ENCODE results near the gene SOX11. TPM values are rescaled to one million over a fixed set of nuclear protein-coding genes. Genes with fewer than 3 reads are reported as not detected.

SOX11 gene
- polyA plus RNA-seq, 3 donors, result not detected

- H3K27me3 ChIP-seq (ENCODE audit: control insufficient read depth in 2 of 2, insufficient read depth in 2 of 2, low read length in 2 of 2), result peaks cover 5 to 19% of the 10 kb centered on the region in 2 donors
- no peaks in the 10 kb centered on the region for H3K36me3 ChIP-seq (replicated peaks in 1 of 2; ENCODE audit: control insufficient read depth in 1 of 2, insufficient read depth in 2 of 2, low read length in 2 of 2)
- no peaks in the 10 kb centered on the region for H3K79me2 ChIP-seq (ENCODE audit: insufficient read depth, low read length)
- intact Hi-C loops (cut with micrococcal nuclease), result no loop called here
- H3K4me3 ChIP-seq (replicated peaks in 1 of 3; ENCODE audit: low read depth in 2 of 3, low read length in 3 of 3), result no peak overlapping the region
- H3K9me3 ChIP-seq (replicated peaks in 1 of 2; ENCODE audit: control insufficient read depth in 1 of 2, insufficient read depth in 1 of 2, low read length in 2 of 2), result no peaks in the 10 kb centered on the region
- Mint-ChIP-seq H3K36me3 (no peaks in the 10 kb centered on the region), H3K9me3 (peaks cover 0 to 7% (median 5%) of the 10 kb centered on the region in 7 donors), H3K27ac (no peak overlapping the region), H3K4me1 (no peaks in the 10 kb centered on the region), H3K4me3 (no peak overlapping the region), H3K27me3 (ENCODE audit: low read depth in 3 of 3) (peaks cover 12 to 19% (median 18%) of the 10 kb centered on the region in 3 donors)
- H3K9ac ChIP-seq (ENCODE audit: insufficient read depth, low read length, poor library complexity, severe bottlenecking), result no peak overlapping the region
- TF ChIP-seq CTCF (IDR thresholded peaks at IDR 0.05), result no peak
- no peak overlapping the region for H3K27ac ChIP-seq (ENCODE audit: low read depth in 1 of 2, low read length in 2 of 2)
- no peak overlapping the region for H2AFZ ChIP-seq (ENCODE audit: insufficient read depth, low read depth, low read length, poor library complexity, severe bottlenecking)
- H3K4me1 ChIP-seq (ENCODE audit: control insufficient read depth in 1 of 2, insufficient read depth in 2 of 2, low read length in 2 of 2), result no peaks in the 10 kb centered on the region
- no peak overlapping the region for H3K4me2 ChIP-seq (replicated peaks; ENCODE audit: extremely low read depth, low read length, poor library complexity, severe bottlenecking)
- 80% methylated on average over 1 of the region's 9 CpGs for WGBS (ENCODE audit: insufficient coverage)
- no peaks in the 10 kb centered on the region for H4K20me1 ChIP-seq (ENCODE audit: insufficient read depth, low read length)
- DNase-seq, result no peak
Measured at GRCh38 chr2:5685225-5685624, 7.0 kb upstream of the SOX11 start.

- Histone ChIP-seq H3K27ac (ENCODE audit: low read depth in 1 of 2, low read length in 2 of 2) (no peak overlapping the region), H3K4me1 (ENCODE audit: control insufficient read depth in 1 of 2, insufficient read depth in 2 of 2, low read length in 2 of 2) (no peaks in the 10 kb centered on the region), H3K9me3 (replicated peaks in 1 of 2; ENCODE audit: control insufficient read depth in 1 of 2, insufficient read depth in 1 of 2, low read length in 2 of 2) (peaks cover 0 to 4% of the 10 kb centered on the region in 2 donors), H3K27me3 (ENCODE audit: control insufficient read depth in 2 of 2, insufficient read depth in 2 of 2, low read length in 2 of 2) (peaks cover 12 to 28% of the 10 kb centered on the region in 2 donors), H3K79me2 (ENCODE audit: insufficient read depth, low read length) (no peaks in the 10 kb centered on the region), H2AFZ (ENCODE audit: insufficient read depth, low read depth, low read length, poor library complexity, severe bottlenecking) (no peak overlapping the region), H4K20me1 (ENCODE audit: insufficient read depth, low read length) (no peaks in the 10 kb centered on the region), H3K9ac (ENCODE audit: insufficient read depth, low read length, poor library complexity, severe bottlenecking) (no peak overlapping the region), H3K4me3 (replicated peaks in 1 of 3; ENCODE audit: low read depth in 2 of 3, low read length in 3 of 3) (no peak overlapping the region), H3K4me2 (replicated peaks; ENCODE audit: extremely low read depth, low read length, poor library complexity, severe bottlenecking) (no peak overlapping the region), H3K36me3 (replicated peaks in 1 of 2; ENCODE audit: control insufficient read depth in 1 of 2, insufficient read depth in 2 of 2, low read length in 2 of 2) (no peaks in the 10 kb centered on the region)
- H3K27me3 Mint-ChIP-seq (ENCODE audit: low read depth in 3 of 3), result peaks cover 21 to 28% (median 27%) of the 10 kb centered on the region in 3 donors
- WGBS (ENCODE audit: insufficient coverage), result 0% methylated on average over 1 of the region's 1 CpG
- no peaks in the 10 kb centered on the region for H3K4me1 Mint-ChIP-seq
- H3K9me3 Mint-ChIP-seq, result peaks cover 0 to 13% (median 6%) of the 10 kb centered on the region in 7 donors
- intact Hi-C loops (cut with micrococcal nuclease), result no loop called here
- no peaks in the 10 kb centered on the region for H3K36me3 Mint-ChIP-seq
- DNase-seq, result no peak
- H3K4me3 Mint-ChIP-seq, result no peak overlapping the region
- TF ChIP-seq CTCF (IDR thresholded peaks at IDR 0.05), result no peak
- H3K27ac Mint-ChIP-seq, result no peak overlapping the region
Measured at GRCh38 chr2:5686068-5686467, 6.1 kb upstream of the SOX11 start.

Data from CD14-positive monocyte (primary cell).